ENCODE data around the gene CHKB. TPM values are rescaled to one million over a fixed set of nuclear protein-coding genes. Genes with fewer than 3 reads are reported as not detected.
A peak's percentile ranks its signal among the peaks of the same experiment; 100 is the strongest.

Gene CHKB
- total and polyA plus RNA-seq, 2 of the 8 experiments (the other 6 are each of a cell fraction or from before 2014, with no cell fraction given): 27.9 to 42.2 TPM

GRCh38 chr22:50612168-50612527, 29.5 kb upstream of the CHKB start:
- Histone ChIP-seq H3K27ac (ENCODE audit: low read depth, low read length) (no peak overlapping the region), H3K4me1 (replicated peaks in 1 of 4; ENCODE audit: control insufficient read depth in 3 of 4, insufficient read depth in 4 of 4, low read length in 3 of 4) (peaks cover 0 to 13% (median 2%) of the 10 kb centered on the region in 4 experiments; a peak in 4 of 7 replicates), H4K5ac (ENCODE audit: insufficient read length, low read depth, low read length) (no peak overlapping the region), H2BK120ac (replicated peaks; ENCODE audit: low read depth, low read length) (no peak overlapping the region), H3K79me2 (ENCODE audit: control insufficient read depth in 1 of 2, insufficient read depth in 2 of 2, low read length in 2 of 2) (no peaks in the 10 kb centered on the region), H2AK5ac (ENCODE audit: low read depth, low read length) (no peak overlapping the region), H3K36me3 (ENCODE audit: control insufficient read depth in 2 of 4, insufficient read depth in 4 of 4, low read length in 3 of 4) (no peaks in the 10 kb centered on the region), H3K14ac (ENCODE audit: insufficient read length) (no peak overlapping the region), H2BK20ac (ENCODE audit: low read length) (no peak overlapping the region), H3K9ac (replicated peaks in 1 of 4; ENCODE audit: extremely low read depth in 1 of 4, low read depth in 3 of 4, low read length in 3 of 4) (no peak overlapping the region), H3K9me3 (ENCODE audit: insufficient read depth in 2 of 2, low read depth in 1 of 2, low read length in 1 of 2) (no peaks in the 10 kb centered on the region), H3K27me3 (replicated peaks in 1 of 4; ENCODE audit: control insufficient read depth in 3 of 4, extremely low read depth in 1 of 4, insufficient read depth in 3 of 4, low read length in 3 of 4) (peaks cover 0 to 13% (median 9%) of the 10 kb centered on the region in 4 experiments; a peak in 6 of 7 replicates), H3K4me2 (ENCODE audit: insufficient read depth in 1 of 2, low read depth in 2 of 2, low read length in 2 of 2) (peak overlapping the region in 1 of 2 experiments; percentile 44; a peak in 1 of 4 replicates), H2BK5ac (ENCODE audit: low read depth, low read length) (no peak overlapping the region), H3K79me1 (ENCODE audit: low read depth, low read length) (no peaks in the 10 kb centered on the region), H3K4me3 (ENCODE audit: extremely low read depth in 1 of 4, insufficient read depth in 2 of 4, low read depth in 3 of 4, low read length in 4 of 4) (no peak overlapping the region), H4K91ac (replicated peaks; ENCODE audit: insufficient read length, low read length) (no peak overlapping the region), H2AFZ (ENCODE audit: low read length) (no peak overlapping the region), H2BK15ac (ENCODE audit: low read length) (no peak overlapping the region), H4K20me1 (replicated peaks in 1 of 2; ENCODE audit: control insufficient read depth in 1 of 2, insufficient read depth in 2 of 2, low read length in 2 of 2) (peaks cover 0 to 4% of the 10 kb centered on the region in 2 experiments), H3K56ac (replicated peaks; ENCODE audit: insufficient read length, low read depth, low read length) (no peak overlapping the region), H4K8ac (ENCODE audit: extremely low read depth, insufficient read depth, low read length) (no peak overlapping the region), H3K23ac (ENCODE audit: insufficient read length) (no peak overlapping the region), H3K23me2 (ENCODE audit: low read depth, low read length) (no peaks in the 10 kb centered on the region), H3K4ac (replicated peaks; ENCODE audit: insufficient read length, low read depth, low read length) (no peak overlapping the region), H2BK12ac (ENCODE audit: low read depth, low read length) (no peak overlapping the region), H3K18ac (ENCODE audit: extremely low read depth, low read length) (no peak overlapping the region)
- FAIRE-seq: no peak
- 83% methylated on average over 6 of the region's 6 CpGs; no CpG with 5 or more reads in 1 of the 2 experiments for WGBS, 2 experiments (ENCODE audit: extremely low coverage in 1 of 2, insufficient coverage in 1 of 2, insufficient read length in 1 of 2, insufficient replicate concordance in 2 of 2, low coverage in 1 of 2, low lambda C conversion rate in 2 of 2, missing lambda C conversion rate in 1 of 2)
- POLR2A ChIA-PET (ENCODE audit: partially characterized antibody): interaction anchor here (1.0 to 1.6 kb wide), 4 partner anchors 16 to 73 kb away, joined by 3 to 4 read pairs (median 3); no protein-coding TSS in a partner anchor
- CTCF ChIA-PET (ENCODE audit: partially characterized antibody): interaction anchor here (0.9 to 3.5 kb wide), 12 partner anchors 8 to 87 kb away, joined by 3 to 23 read pairs (median 3); partner anchors contain the start of gene CPT1B
- DNase-seq (ENCODE audit: low read depth in 1 of 2, low spot score in 2 of 2): no peak
- TF ChIP-seq MAFK (IDR thresholded peaks at IDR 0.05; ENCODE audit: low read depth, low read length) (no peak), RXRA (IDR thresholded peaks at IDR 0.05; ENCODE audit: insufficient read depth, low read depth, low read length) (no peak), TAF1 (IDR thresholded peaks at IDR 0.05; ENCODE audit: low read depth, low read length) (no peak), JUN (IDR thresholded peaks at IDR 0.05; ENCODE audit: low read depth, low read length) (no peak), CBX8 (IDR thresholded peaks at IDR 0.05; ENCODE audit: borderline replicate concordance, low read depth, low read length) (no peak), KDM4A (IDR thresholded peaks at IDR 0.05; ENCODE audit: low read depth, low read length, severe bottlenecking) (no peak), SP2 (IDR thresholded peaks at IDR 0.05; ENCODE audit: low read length) (no peak), TBP (IDR thresholded peaks at IDR 0.05; ENCODE audit: low read depth, low read length) (no peak), HDAC6 (IDR thresholded peaks at IDR 0.05; ENCODE audit: low read depth, low read length) (no peak), CTBP2 (IDR thresholded peaks at IDR 0.05; ENCODE audit: borderline replicate concordance, insufficient read depth, insufficient read length, low read length) (no peak), BACH1 (IDR thresholded peaks at IDR 0.05; ENCODE audit: low read length) (no peak), EP300 (IDR thresholded peaks at IDR 0.05; ENCODE audit: borderline replicate concordance in 1 of 2, low read depth in 2 of 2, low read length in 2 of 2) (no peak), CEBPB (IDR thresholded peaks at IDR 0.05; ENCODE audit: low read depth, low read length) (no peak), POLR2A (IDR thresholded peaks at IDR 0.05; ENCODE audit: control extremely low read depth in 1 of 2, low read depth in 2 of 2, low read length in 2 of 2) (no peak), SUZ12 (IDR thresholded peaks at IDR 0.05; ENCODE audit: low read length) (no peak)
